GM10266 (cell line): ENCODE results near the gene KIF15.

Experiments used
- DNase-seq: peaks from one replicate; pipeline ENCODE4 v3.0.0; 2012; ENCODE audit errors: extremely low spot score
- CTCF ChIP-seq: IDR thresholded peaks from 2 replicates; pipeline ENCODE4 v1.5.1; 2012; ENCODE audit warnings: mild to moderate bottlenecking, low read depth; ENCODE audit not compliant: control insufficient read depth, insufficient read depth; ENCODE audit errors: missing control alignments

The KIF15 gene

GRCh38 chr3:44865272-44866035 is 103.9 kb downstream of the KIF15 start:
- DNase-seq, result no peak
- TF ChIP-seq CTCF, result no peak

GRCh38 chr3:44867421-44868111 is 106.0 kb downstream of the KIF15 start:
- no peak for TF ChIP-seq CTCF
- no peak for DNase-seq

- DNase-seq, result no peak
- TF ChIP-seq CTCF, result no peak
Measured at GRCh38 chr3:44870375-44871061, 108.9 kb downstream of the KIF15 start.

GRCh38 chr3:44874308-44874707 is 112.7 kb downstream of the KIF15 start, which contains the start of gene TGM4:
Gene TGM4, plus strand, starts transcription at chr3:44874608. Its CDS starts 71 bp downstream, at chr3:44874679.
- no peak for TF ChIP-seq CTCF

GRCh38 chr3:44875596-44875995 is 114.0 kb downstream of the KIF15 start:
- DNase-seq, result no peak
- TF ChIP-seq CTCF, result no peak

More at GRCh38 chr3:44874308-44874707, 112.7 kb downstream of the KIF15 start, which contains the start of gene TGM4:
- DNase-seq, result no peak

GRCh38 chr3:44877333-44877732 is 115.7 kb downstream of the KIF15 start:
- no peak for TF ChIP-seq CTCF
- DNase-seq, result no peak
